D721Med (cell line): ENCODE results near the gene MNS1.
"Not testable (repeated sequence)": the region's sequence is repeated elsewhere in the genome, so short reads cannot be mapped to it uniquely, and the experiment has no call there.

ENCODE experiments used
- DNase-seq: peaks from one replicate; pipeline ENCODE4 v3.0.0; 2011; ENCODE audit warnings: low spot score; ENCODE audit not compliant: insufficient read length
- FAIRE-seq: peaks from 2 replicates; lab custom pipeline; 2011; peaks lifted over from hg19 to GRCh38; lab: Jason Lieb, UNC
- TF ChIP-seq, protein P1 (sequence below): IDR thresholded peaks from 2 replicates; pipeline ENCODE4 v1.5.1; 2012; ENCODE audit warnings: mild to moderate bottlenecking, control low read depth; ENCODE audit not compliant: insufficient read depth; ENCODE audit errors: missing control alignments

MNS1 gene

GRCh38 chr15:56491110-56491722 lies 26.3 kb upstream of the MNS1 start:
- TF ChIP-seq, protein P1, sequence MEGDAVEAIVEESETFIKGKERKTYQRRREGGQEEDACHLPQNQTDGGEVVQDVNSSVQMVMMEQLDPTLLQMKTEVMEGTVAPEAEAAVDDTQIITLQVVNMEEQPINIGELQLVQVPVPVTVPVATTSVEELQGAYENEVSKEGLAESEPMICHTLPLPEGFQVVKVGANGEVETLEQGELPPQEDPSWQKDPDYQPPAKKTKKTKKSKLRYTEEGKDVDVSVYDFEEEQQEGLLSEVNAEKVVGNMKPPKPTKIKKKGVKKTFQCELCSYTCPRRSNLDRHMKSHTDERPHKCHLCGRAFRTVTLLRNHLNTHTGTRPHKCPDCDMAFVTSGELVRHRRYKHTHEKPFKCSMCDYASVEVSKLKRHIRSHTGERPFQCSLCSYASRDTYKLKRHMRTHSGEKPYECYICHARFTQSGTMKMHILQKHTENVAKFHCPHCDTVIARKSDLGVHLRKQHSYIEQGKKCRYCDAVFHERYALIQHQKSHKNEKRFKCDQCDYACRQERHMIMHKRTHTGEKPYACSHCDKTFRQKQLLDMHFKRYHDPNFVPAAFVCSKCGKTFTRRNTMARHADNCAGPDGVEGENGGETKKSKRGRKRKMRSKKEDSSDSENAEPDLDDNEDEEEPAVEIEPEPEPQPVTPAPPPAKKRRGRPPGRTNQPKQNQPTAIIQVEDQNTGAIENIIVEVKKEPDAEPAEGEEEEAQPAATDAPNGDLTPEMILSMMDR = peak; percentile 96
- DNase-seq (peak; percentile 48), FAIRE-seq (peak; percentile 81)

DNA sequence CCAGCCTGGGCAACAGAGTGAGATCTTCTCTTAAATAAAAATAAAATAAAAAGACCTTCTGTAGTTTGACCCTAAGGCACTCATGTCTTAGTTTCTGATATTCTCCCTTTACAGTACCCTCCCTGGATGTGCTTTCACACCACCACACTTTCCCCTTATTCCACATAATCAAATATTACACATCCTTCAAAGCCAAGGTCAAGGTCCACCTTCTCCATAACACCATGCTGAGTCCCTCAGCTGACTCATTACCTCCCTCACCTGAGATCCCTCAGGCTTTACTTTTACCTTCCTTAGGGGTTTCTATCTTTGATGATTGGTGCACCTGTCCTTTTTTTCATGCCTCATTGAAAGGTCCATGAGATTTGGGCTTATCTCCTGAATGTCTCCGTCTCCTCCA lies 25.5 kb upstream of the MNS1 start:
- TF ChIP-seq, protein P1 = no peak
- no peak for FAIRE-seq
- DNase-seq = no peak

DNA sequence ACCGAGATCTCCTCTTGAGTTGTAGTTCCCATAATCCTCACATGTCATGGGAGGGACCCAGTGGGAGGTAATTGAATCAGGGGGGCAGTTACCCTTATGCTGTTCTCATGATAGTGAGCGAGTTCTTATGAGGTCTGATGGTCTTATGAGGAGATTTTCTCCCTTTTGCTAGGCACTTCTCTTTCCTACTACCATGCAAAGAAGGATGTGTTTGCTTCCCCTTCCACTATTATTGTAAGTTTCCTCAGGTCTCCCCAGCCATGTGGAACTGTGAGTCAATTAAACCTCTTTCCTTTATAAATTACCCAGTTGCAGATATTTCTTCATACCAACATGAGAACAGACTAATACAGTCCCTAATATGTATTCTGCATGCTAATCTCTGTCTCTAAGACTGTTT lies 21.3 kb upstream of the MNS1 start:
- not testable (repeated sequence) for DNase-seq, FAIRE-seq

DNA sequence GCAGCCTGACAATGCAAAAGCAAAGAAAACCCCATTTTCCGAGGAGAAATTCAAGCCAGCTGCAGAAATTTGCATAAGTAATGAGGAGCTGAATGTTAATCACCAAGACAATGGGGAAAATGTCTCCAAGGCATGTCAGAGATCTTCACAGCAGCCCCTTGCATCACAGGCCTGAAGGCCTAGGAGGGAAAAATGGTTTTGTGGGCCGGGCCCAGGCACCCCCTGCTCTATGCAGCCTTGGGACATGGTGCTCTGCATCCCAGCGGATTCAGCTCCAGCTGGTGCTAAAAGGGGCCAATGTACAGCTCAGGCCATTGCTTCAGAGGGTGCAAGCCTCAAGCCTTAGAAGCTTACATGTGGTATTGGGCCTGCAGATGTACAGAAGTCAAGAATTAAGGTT lies 20.5 kb upstream of the MNS1 start:
- not testable (repeated sequence) for FAIRE-seq, DNase-seq

DNA sequence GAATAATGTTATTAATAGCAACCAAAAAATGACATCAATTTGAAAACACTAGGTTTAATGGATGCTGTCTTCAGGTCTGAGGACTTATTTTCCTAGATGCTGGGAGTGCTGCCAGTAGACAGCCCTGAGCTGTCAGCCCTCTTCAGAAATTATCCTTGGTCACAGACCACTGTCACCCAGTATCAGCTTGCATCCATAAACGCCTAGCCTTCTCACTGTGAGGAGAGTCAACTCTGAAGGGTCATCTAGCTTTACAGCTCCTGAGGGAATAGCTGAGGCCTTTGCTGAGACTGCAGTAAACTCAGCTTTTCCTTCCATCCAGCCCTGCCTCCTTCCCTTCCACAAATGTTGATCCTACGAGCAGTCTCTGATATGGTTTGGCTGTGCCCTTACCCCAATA lies 19.4 kb upstream of the MNS1 start:
- TF ChIP-seq, protein P1 = no peak
- FAIRE-seq = no peak

DNA sequence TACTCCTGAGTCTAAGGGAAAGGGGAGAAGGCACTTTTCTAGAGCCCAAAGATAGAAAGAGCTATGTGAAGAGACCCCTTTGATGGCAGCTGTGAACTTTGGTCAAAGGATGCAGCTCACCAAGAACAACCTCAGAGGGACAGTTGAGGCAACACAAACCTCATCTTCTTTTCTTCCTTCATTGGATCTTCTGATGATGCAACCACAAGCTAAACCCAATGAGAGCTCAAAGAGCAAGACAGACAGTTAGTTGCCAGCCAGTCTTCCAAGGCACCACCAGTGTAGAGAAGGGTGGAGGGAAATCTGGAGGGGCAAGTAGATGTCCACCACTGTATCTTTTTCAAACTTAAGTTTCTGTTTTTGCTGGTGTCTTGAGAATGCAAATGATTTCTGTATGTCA lies 10.4 kb upstream of the MNS1 start:
- TF ChIP-seq, protein P1 = no peak
- DNase-seq (no peak), FAIRE-seq (no peak)

More for the DNA sequence above, 19.4 kb upstream of the MNS1 start:
- DNase-seq = no peak

DNA sequence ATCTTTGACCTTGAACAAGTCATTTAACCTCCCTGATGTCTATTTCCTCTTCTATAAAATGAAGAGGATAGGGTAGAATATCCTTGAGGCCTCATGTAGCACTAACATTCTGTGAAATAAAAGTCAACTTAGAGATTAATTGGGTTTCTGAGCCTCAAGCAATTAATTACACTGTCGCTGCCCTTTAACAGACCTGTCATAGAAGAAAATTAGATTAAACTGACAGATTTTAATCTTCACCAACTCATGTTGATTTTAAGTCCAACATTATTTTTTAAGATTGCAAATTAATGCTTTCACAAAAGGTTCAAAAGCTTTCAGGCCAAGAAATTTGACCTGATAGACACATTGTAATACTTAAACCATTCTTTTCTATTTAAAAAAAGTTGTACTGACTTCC lies 8.1 kb upstream of the MNS1 start:
- no peak for DNase-seq
- TF ChIP-seq, protein P1 = no peak
- no peak for FAIRE-seq

DNA sequence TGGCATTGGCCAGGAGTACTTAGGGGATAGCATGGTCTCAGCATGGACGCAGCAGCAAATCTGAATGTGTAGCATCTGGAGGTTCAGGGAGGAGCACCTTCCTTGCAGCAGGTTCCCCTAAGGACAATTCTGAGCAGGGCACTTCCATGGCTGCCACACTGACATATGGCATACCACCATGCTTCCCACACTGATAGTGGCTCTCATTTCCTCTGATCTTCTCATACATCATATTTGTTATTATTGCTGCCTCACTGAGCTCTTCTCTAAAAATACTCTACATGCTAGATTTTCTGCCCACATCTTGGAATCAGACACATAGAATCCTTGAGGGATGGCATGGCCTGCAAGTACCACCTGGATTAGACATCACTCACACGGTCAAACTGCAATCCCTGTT lies 7.3 kb upstream of the MNS1 start:
- TF ChIP-seq, protein P1 = no peak
- DNase-seq (no peak), FAIRE-seq (no peak)
